CD4-positive, alpha-beta T cell (primary cell): ENCODE measurements around the gene CHRNG. TPM values are rescaled to one million over a fixed set of nuclear protein-coding genes. Genes with fewer than 3 reads are reported as not detected.

Experiments used
- ATAC-seq: fragments of 200-7000 bp; cut with Tn5 transposase; one replicate; pipeline ENCODE4 v1.10.0; 2022; ENCODE audit warnings: mild to moderate bottlenecking; ENCODE audit not compliant: poor library complexity
- CTCF ChIA-PET: fragments of 350-600 bp; sonication (Branson Sonifier 250); formaldehyde crosslinking; loops from one replicate; lab custom pipeline; 2021; ENCODE audit warnings: antibody characterized with exemption, inconsistent platforms; lab: Charles Lee
- POLR2A ChIA-PET: fragments of 350-600 bp; sonication (Branson Sonifier 250); formaldehyde crosslinking; loops from one replicate; lab custom pipeline; 2021; ENCODE audit warnings: antibody characterized with exemption, inconsistent platforms; lab: Charles Lee
- DNase-seq, 14 experiments: peaks; one replicate each; pipeline ENCODE4 v3.0.0-alpha.2; 2013 to 2020; ENCODE audit warnings: mixed read lengths in 2 of 14
- H3K27ac ChIP-seq, 2 donors: one replicate each; pipeline versions ENCODE4 v1.5.1 to v1.7.0; 2013; ENCODE audit warnings: low read length in 2 of 2, low read depth in 1 of 2, mild to moderate bottlenecking in 1 of 2
- H3K27me3 ChIP-seq, 2 experiments: 1 replicate in 1 of 2; 2 replicates in 1 of 2; pipeline versions ENCODE4 v1.6.1 to v1.7.0; 2013; ENCODE audit warnings: low read length in 2 of 2, control low read depth in 1 of 2, mild to moderate bottlenecking in 1 of 2, moderate library complexity in 1 of 2; ENCODE audit not compliant: insufficient read depth in 2 of 2, control insufficient read depth in 1 of 2
- H3K36me3 ChIP-seq: one replicate; pipeline ENCODE4 v1.6.1; 2013; ENCODE audit warnings: low read length, control low read depth; ENCODE audit not compliant: insufficient read depth
- H3K4me1 ChIP-seq: one replicate; pipeline ENCODE4 v1.6.1; 2013; ENCODE audit warnings: low read length, control low read depth; ENCODE audit not compliant: insufficient read depth
- H3K4me3 ChIP-seq: one replicate; pipeline ENCODE4 v1.5.1; 2013; ENCODE audit warnings: mild to moderate bottlenecking, low read length, moderate library complexity
- H3K9me3 ChIP-seq, 2 experiments: 1 replicate in 1 of 2; 2 replicates in 1 of 2; pipeline versions ENCODE4 v1.6.1 to v1.7.0; 2013; ENCODE audit warnings: low read length in 2 of 2, mild to moderate bottlenecking in 2 of 2, control low read depth in 1 of 2, moderate library complexity in 1 of 2; ENCODE audit not compliant: control insufficient read depth in 1 of 2, insufficient read depth in 1 of 2
- H3K27ac Mint-ChIP-seq: one replicate; pipeline ENCODE4 v1.8.0; 2020; ENCODE audit warnings: mixed read lengths
- H3K27me3 Mint-ChIP-seq: one replicate; pipeline ENCODE4 v1.8.0; 2021; ENCODE audit warnings: mixed read lengths
- H3K36me3 Mint-ChIP-seq: one replicate; pipeline ENCODE4 v1.8.0; 2021; ENCODE audit warnings: low read depth, mixed read lengths
- H3K4me1 Mint-ChIP-seq: one replicate; pipeline ENCODE4 v1.8.0; 2021; ENCODE audit warnings: low read depth, mixed read lengths
- H3K4me3 Mint-ChIP-seq: one replicate; pipeline ENCODE4 v1.8.0; 2020; ENCODE audit warnings: mild to moderate bottlenecking, mixed read lengths
- H3K9me3 Mint-ChIP-seq: one replicate; pipeline ENCODE4 v1.8.0; 2020; ENCODE audit warnings: mixed read lengths
- CTCF ChIP-seq: fragments of 200-600 bp; IDR thresholded peaks from one replicate; pipeline ENCODE4 v1.8.0; 2022; ENCODE audit warnings: antibody characterized with exemption, mild to moderate bottlenecking
- intact Hi-C, 2 experiments: fragments of 100-400 bp; cut with DNase I in 1 of 2; cut with micrococcal nuclease in 1 of 2; formaldehyde crosslinking; loops; one replicate each; pipeline versions ENCODE4 v1.15.1 to v1.9.0; 2023 to 2025; cut with DNase I, micrococcal nuclease
- total RNA-seq, 174 experiments: library from RNA in 2 of 174; stranded (reverse) in 2 of 174; gene quantifications; one replicate each; pipeline ENCODE4 v1.2.3 and lab custom pipeline; 2021 to 2026

Gene CHRNG
- total RNA-seq, 2 experiments from 2014 or later, result not detected

DNA sequence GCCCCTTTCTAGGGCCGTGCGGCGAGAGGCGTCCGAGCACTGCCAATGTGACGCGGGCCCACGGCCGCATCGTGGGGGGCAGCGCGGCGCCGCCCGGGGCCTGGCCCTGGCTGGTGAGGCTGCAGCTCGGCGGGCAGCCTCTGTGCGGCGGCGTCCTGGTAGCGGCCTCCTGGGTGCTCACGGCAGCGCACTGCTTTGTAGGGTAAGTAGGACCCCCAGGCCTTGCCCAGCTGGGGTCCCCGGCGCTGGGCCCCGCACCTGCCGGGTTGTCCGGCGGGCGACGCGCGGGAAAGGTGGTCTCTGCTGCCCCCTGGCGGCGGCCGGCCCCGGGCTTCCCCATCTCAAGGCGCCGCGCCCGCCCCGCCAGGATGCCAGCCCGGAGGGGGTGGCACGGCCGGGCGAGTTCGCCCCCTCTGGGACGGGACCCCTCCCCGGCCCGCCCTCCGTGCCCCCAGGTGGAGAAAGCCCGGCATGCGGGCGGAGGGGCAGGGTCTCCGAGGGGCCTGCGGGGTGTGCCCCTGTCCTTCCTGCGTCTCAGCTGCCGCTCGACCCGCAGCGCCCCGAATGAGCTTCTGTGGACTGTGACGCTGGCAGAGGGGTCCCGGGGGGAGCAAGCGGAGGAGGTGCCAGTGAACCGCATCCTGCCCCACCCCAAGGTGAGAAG, 17.4 kb upstream of the CHRNG start:
- Mint-ChIP-seq H3K27me3 (peaks cover 53% of the 10 kb centered on the region), H3K4me3 (no peak overlapping the region), H3K4me1 (peaks cover 6% of the 10 kb centered on the region), H3K27ac (no peak overlapping the region), H3K9me3 (no peaks in the 10 kb centered on the region), H3K36me3 (no peaks in the 10 kb centered on the region)
- H3K36me3 ChIP-seq, result no peaks in the 10 kb centered on the region
- CTCF ChIA-PET, result interaction anchor here (0.8 to 1.1 kb wide), 3 partner anchors 28 to 622 kb away, joined by 3 to 4 read pairs (median 3); partner anchors contain the start of genes EIF4E2 and TIGD1
- ATAC-seq (peak; percentile 76), DNase-seq (peak; percentile 36 to 83 (median 64))
- TF ChIP-seq CTCF, result peak; percentile 79
- no peak overlapping the region for H3K27ac ChIP-seq
- intact Hi-C loops, result loop anchor here (2.0 to 10.0 kb wide), 4 partner anchors 75 to 615 kb away; partner anchors contain the start of gene NPPC (in 1 of the 2)
- POLR2A ChIA-PET, result no interaction called here
- peak overlapping the region; percentile 34 for H3K4me3 ChIP-seq
- H3K4me1 ChIP-seq, result peaks cover 28% of the 10 kb centered on the region
- H3K9me3 ChIP-seq, result peaks cover 0 to 21% of the 10 kb centered on the region in 2 experiments
- peaks cover 43 to 44% of the 10 kb centered on the region in 2 experiments for H3K27me3 ChIP-seq

DNA sequence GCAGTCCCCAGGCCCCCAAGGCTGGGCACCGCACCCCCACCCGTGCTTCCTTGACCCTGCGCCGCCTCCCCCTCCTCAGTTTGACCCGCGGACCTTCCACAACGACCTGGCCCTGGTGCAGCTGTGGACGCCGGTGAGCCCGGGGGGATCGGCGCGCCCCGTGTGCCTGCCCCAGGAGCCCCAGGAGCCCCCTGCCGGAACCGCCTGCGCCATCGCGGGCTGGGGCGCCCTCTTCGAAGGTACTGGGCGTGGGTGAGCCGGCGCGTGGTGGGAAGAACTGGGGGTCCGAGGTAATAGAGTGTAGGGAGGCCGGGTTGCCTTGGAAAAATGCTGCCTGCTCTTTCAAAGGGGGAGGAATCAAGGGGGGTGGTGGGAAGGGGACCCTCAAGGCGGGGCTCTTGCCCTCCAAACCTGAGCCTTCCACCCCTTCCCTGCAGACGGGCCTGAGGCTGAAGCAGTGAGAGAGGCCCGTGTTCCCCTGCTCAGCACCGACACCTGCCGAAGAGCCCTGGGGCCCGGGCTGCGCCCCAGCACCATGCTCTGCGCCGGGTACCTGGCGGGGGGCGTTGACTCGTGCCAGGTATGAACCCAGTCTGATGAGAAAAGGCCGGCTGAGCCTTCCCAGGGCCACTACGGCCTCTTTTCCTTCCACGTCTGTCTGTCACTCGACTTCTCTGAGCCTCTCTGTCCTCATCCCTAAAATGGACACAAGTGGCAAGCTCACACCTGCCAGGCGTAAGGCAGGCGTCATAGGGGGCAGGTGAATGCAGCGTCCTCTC, 16.7 kb upstream of the CHRNG start:
- DNase-seq, result peak in 1 of 14 experiments; percentile 21
- no peaks in the 10 kb centered on the region for H3K36me3 ChIP-seq
- intact Hi-C loops, result loop anchor here (2.0 to 10.0 kb wide), 4 partner anchors 76 to 616 kb away; partner anchors contain the start of gene NPPC (in 1 of the 2)
- peaks cover 43 to 47% of the 10 kb centered on the region in 2 experiments for H3K27me3 ChIP-seq
- peak; percentile 41 for ATAC-seq
- Mint-ChIP-seq H3K9me3 (no peaks in the 10 kb centered on the region), H3K36me3 (no peaks in the 10 kb centered on the region), H3K27me3 (peaks cover 59% of the 10 kb centered on the region), H3K4me1 (peaks cover 6% of the 10 kb centered on the region), H3K27ac (no peak overlapping the region), H3K4me3 (peak overlapping the region; percentile 63)
- no peak for TF ChIP-seq CTCF
- H3K4me3 ChIP-seq, result peak overlapping the region; percentile 34
- CTCF ChIA-PET, result interaction anchor here (1.1 kb wide), 2 partner anchors 28 to 623 kb away, joined by 3 to 4 read pairs; partner anchors contain the start of genes EIF4E2 and TIGD1
- POLR2A ChIA-PET, result no interaction called here
- peaks cover 28% of the 10 kb centered on the region for H3K4me1 ChIP-seq
- peaks cover 0 to 21% of the 10 kb centered on the region in 2 experiments for H3K9me3 ChIP-seq
- no peak overlapping the region for H3K27ac ChIP-seq

DNA sequence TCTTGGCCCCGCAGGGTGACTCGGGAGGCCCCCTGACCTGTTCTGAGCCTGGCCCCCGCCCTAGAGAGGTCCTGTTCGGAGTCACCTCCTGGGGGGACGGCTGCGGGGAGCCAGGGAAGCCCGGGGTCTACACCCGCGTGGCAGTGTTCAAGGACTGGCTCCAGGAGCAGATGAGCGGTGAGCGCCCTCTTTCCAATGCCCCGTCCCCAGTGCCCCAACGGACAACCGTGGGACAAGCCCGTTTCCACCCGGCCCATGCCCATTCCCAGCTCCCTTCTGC, 16.1 kb upstream of the CHRNG start:
- POLR2A ChIA-PET, result no interaction called here
- intact Hi-C loops, result loop anchor here (2.0 to 10.0 kb wide), 4 partner anchors 77 to 616 kb away; partner anchors contain the start of gene NPPC (in 1 of the 2)
- Mint-ChIP-seq H3K9me3 (no peaks in the 10 kb centered on the region), H3K4me3 (no peak overlapping the region), H3K27ac (no peak overlapping the region), H3K36me3 (no peaks in the 10 kb centered on the region), H3K27me3 (peaks cover 63% of the 10 kb centered on the region), H3K4me1 (peaks cover 9% of the 10 kb centered on the region)
- ATAC-seq, result no peak
- TF ChIP-seq CTCF, result no peak
- Histone ChIP-seq H3K4me1 (peaks cover 30% of the 10 kb centered on the region), H3K4me3 (no peak overlapping the region), H3K27me3 (peaks cover 43 to 52% of the 10 kb centered on the region in 2 experiments), H3K9me3 (peaks cover 0 to 21% of the 10 kb centered on the region in 2 experiments), H3K36me3 (no peaks in the 10 kb centered on the region), H3K27ac (no peak overlapping the region)
- CTCF ChIA-PET, result no interaction called here
- DNase-seq, result no peak
